ENCODE data around the gene TNRC6C. TPM values are rescaled to one million over a fixed set of nuclear protein-coding genes. Genes with fewer than 3 reads are reported as not detected.

The TNRC6C gene
- polyA plus RNA-seq, 1 donor (not counting 4 experiments of a cell fraction or from before 2014, with no cell fraction given) = 0.34 TPM

GRCh38 chr17:77999413-78000173 is 41.1 kb downstream of the TNRC6C start:
- FAIRE-seq (no peak), DNase-seq (ENCODE audit: low read depth, low spot score) (no peak)
- Histone ChIP-seq H3K9ac (ENCODE audit: control insufficient read depth, extremely low read depth, insufficient read depth, low read length) (no peak overlapping the region), H3K27me3 (ENCODE audit: control insufficient read depth, extremely low read depth, insufficient read depth, low read length) (no peaks in the 10 kb centered on the region), H4K20me1 (ENCODE audit: control insufficient read depth, extremely low read depth, insufficient read depth, low read length) (no peaks in the 10 kb centered on the region), H3K9me1 (ENCODE audit: control insufficient read depth, extremely low read depth, insufficient read depth, low read length) (no peaks in the 10 kb centered on the region), H3K4me2 (ENCODE audit: control insufficient read depth, extremely low read depth, insufficient read depth, low read depth, low read length) (no peak overlapping the region), H3K27ac (ENCODE audit: control insufficient read depth, insufficient read depth, low read length) (no peak overlapping the region), H2AFZ (ENCODE audit: control insufficient read depth, low read length) (no peak overlapping the region), H3K4me1 (ENCODE audit: control insufficient read depth, extremely low read depth, insufficient read depth, low read length) (no peaks in the 10 kb centered on the region), H3K4me3 (ENCODE audit: control insufficient read depth in 2 of 3, extremely low read depth in 1 of 3, insufficient read depth in 2 of 3, low read depth in 1 of 3, low read length in 3 of 3) (no peak overlapping the region), H3K36me3 (ENCODE audit: control insufficient read depth in 2 of 2, extremely low read depth in 1 of 2, insufficient read depth in 2 of 2, low read length in 2 of 2) (no peaks in the 10 kb centered on the region), H3K9me3 (ENCODE audit: control insufficient read depth, low read depth, low read length) (no peaks in the 10 kb centered on the region), H3K79me2 (ENCODE audit: control insufficient read depth, insufficient read depth, low read length) (no peaks in the 10 kb centered on the region)
- dilution Hi-C loops (cut with MboI; ENCODE audit: extremely low pct_ligation_motif_present, low sequenced_read_pairs) = no loop called here
- TF ChIP-seq CTCF (optimal IDR thresholded peaks at IDR 0.05 in 1 of 3, IDR thresholded peaks at IDR 0.05 in 1 of 3, conservative IDR thresholded peaks at IDR 0.05 in 1 of 3; ENCODE audit: extremely low read depth in 1 of 3, insufficient read depth in 2 of 3, low read length in 3 of 3) = no peak
- no peak for TF ChIP-seq EZH2 (IDR thresholded peaks at IDR 0.05; ENCODE audit: low read length)

GRCh38 chr17:78000341-78000740 is 41.8 kb downstream of the TNRC6C start:
- no peaks in the 10 kb centered on the region for H3K9me1 ChIP-seq (ENCODE audit: control insufficient read depth, extremely low read depth, insufficient read depth, low read length)
- H3K4me2 ChIP-seq (ENCODE audit: control insufficient read depth, extremely low read depth, insufficient read depth, low read depth, low read length) = no peak overlapping the region
- H3K27ac ChIP-seq (ENCODE audit: control insufficient read depth, insufficient read depth, low read length) = no peak overlapping the region
- H3K9me3 ChIP-seq (ENCODE audit: control insufficient read depth, low read depth, low read length) = no peaks in the 10 kb centered on the region
- H3K4me1 ChIP-seq (ENCODE audit: control insufficient read depth, extremely low read depth, insufficient read depth, low read length) = no peaks in the 10 kb centered on the region
- H3K79me2 ChIP-seq (ENCODE audit: control insufficient read depth, insufficient read depth, low read length) = no peaks in the 10 kb centered on the region
- dilution Hi-C loops (cut with MboI; ENCODE audit: extremely low pct_ligation_motif_present, low sequenced_read_pairs) = no loop called here
- H3K4me3 ChIP-seq (ENCODE audit: control insufficient read depth in 2 of 3, extremely low read depth in 1 of 3, insufficient read depth in 2 of 3, low read depth in 1 of 3, low read length in 3 of 3) = no peak overlapping the region
- H3K9ac ChIP-seq (ENCODE audit: control insufficient read depth, extremely low read depth, insufficient read depth, low read length) = no peak overlapping the region
- DNase-seq (ENCODE audit: low read depth, low spot score) = no peak
- H3K27me3 ChIP-seq (ENCODE audit: control insufficient read depth, extremely low read depth, insufficient read depth, low read length) = no peaks in the 10 kb centered on the region
- no peak for TF ChIP-seq CTCF (optimal IDR thresholded peaks at IDR 0.05 in 1 of 3, IDR thresholded peaks at IDR 0.05 in 1 of 3, conservative IDR thresholded peaks at IDR 0.05 in 1 of 3; ENCODE audit: extremely low read depth in 1 of 3, insufficient read depth in 2 of 3, low read length in 3 of 3)
- TF ChIP-seq EZH2 (IDR thresholded peaks at IDR 0.05; ENCODE audit: low read length) = no peak
- H4K20me1 ChIP-seq (ENCODE audit: control insufficient read depth, extremely low read depth, insufficient read depth, low read length) = no peaks in the 10 kb centered on the region
- no peak for FAIRE-seq
- no peaks in the 10 kb centered on the region for H3K36me3 ChIP-seq (ENCODE audit: control insufficient read depth in 2 of 2, extremely low read depth in 1 of 2, insufficient read depth in 2 of 2, low read length in 2 of 2)
- H2AFZ ChIP-seq (ENCODE audit: control insufficient read depth, low read length) = no peak overlapping the region

Measured in keratinocyte (primary cell).